Panc1 (cell line): Measurements from ENCODE around the gene CSHL1. TPM values are rescaled to one million over a fixed set of nuclear protein-coding genes. Genes with fewer than 3 reads are reported as not detected.

Experiments
- ATAC-seq: fragments of 200-7000 bp; cut with Tn5 transposase; 2 replicates; pipeline ENCODE4 v1.9.1; 2020; ENCODE audit warnings: mild to moderate bottlenecking, moderate library complexity
- BruUV-seq: library from RNA; stranded (reverse); fragments of 400-500 nt; replicated peaks from 2 replicates; lab custom pipeline; 2021; lab: Mats Ljungman, UMichigan
- CTCF ChIA-PET: fragments of 300-600 bp; sonication (Branson Sonifier 250); formaldehyde crosslinking; loops from one replicate; lab custom pipeline; 2022; ENCODE audit warnings: antibody characterized with exemption; lab: Charles Lee
- POLR2A ChIA-PET: fragments of 300-600 bp; sonication (Branson Sonifier 250); formaldehyde crosslinking; loops from one replicate; lab custom pipeline; 2022; ENCODE audit warnings: antibody characterized with exemption; lab: Charles Lee
- DNase-seq: peaks from one replicate; pipeline ENCODE4 v3.0.0-alpha.2; 2010; ENCODE audit warnings: low read depth, low spot score
- H3K27ac ChIP-seq: 2 replicates; pipeline ENCODE4 v1.5.1; 2011; ENCODE audit warnings: mild to moderate bottlenecking, low read length, inconsistent platforms
- H3K27me3 ChIP-seq: fragments of 200-500 bp; sonication (Bioruptor generic); 2 replicates; pipeline ENCODE4 v1.6.0; 2014; ENCODE audit warnings: low read length, inconsistent platforms; ENCODE audit not compliant: control insufficient read depth, insufficient read depth
- H3K36me3 ChIP-seq: fragments of 200-500 bp; sonication (Bioruptor generic); 2 replicates; pipeline ENCODE4 v1.5.1; 2014; ENCODE audit warnings: inconsistent platforms, mild to moderate bottlenecking, low read length, moderate library complexity; ENCODE audit not compliant: control insufficient read depth, insufficient read depth
- H3K4me1 ChIP-seq: 2 replicates; pipeline ENCODE4 v1.5.1; 2011; ENCODE audit warnings: inconsistent platforms, mild to moderate bottlenecking, low read length, moderate library complexity; ENCODE audit not compliant: control insufficient read depth, insufficient read depth
- H3K4me3 ChIP-seq, 2 experiments: 2 replicates each; pipeline ENCODE4 v1.5.1; 2011 to 2012; ENCODE audit warnings: low read depth in 2 of 2, low read length in 2 of 2, mild to moderate bottlenecking in 2 of 2, inconsistent platforms in 1 of 2, moderate library complexity in 1 of 2
- H3K9me3 ChIP-seq: fragments of 200-500 bp; sonication (Bioruptor generic); 2 replicates; pipeline ENCODE4 v1.5.1; 2014; ENCODE audit warnings: low read depth, mild to moderate bottlenecking, inconsistent platforms, low read length, moderate library complexity; ENCODE audit not compliant: control insufficient read depth, insufficient read depth
- POLR2AphosphoS5 ChIP-seq: IDR thresholded peaks from 2 replicates; pipeline ENCODE4 v1.6.1; 2012; ENCODE audit warnings: mild to moderate bottlenecking, low read depth, low read length, moderate library complexity
- SIN3A ChIP-seq: IDR thresholded peaks from 2 replicates; pipeline ENCODE4 v1.6.1; 2012; ENCODE audit warnings: low read depth, mild to moderate bottlenecking, low read length, moderate library complexity, borderline replicate concordance; ENCODE audit not compliant: insufficient read depth
- TCF7L2 ChIP-seq: IDR thresholded peaks from 2 replicates; pipeline ENCODE4 v1.6.1; 2011; ENCODE audit warnings: mild to moderate bottlenecking, low read depth, low read length, inconsistent platforms
- in situ Hi-C: cut with HindIII; loops from 2 replicates; pipeline ENCODE4 v1.10.0; 2016; ENCODE audit warnings: low sequenced_read_pairs, low pct_unique_long_range_greater_than_20kb
- intact Hi-C: fragments of 100-400 bp; cut with micrococcal nuclease; formaldehyde crosslinking; loops from one replicate; pipeline ENCODE4 v1.10.0; 2022; ENCODE audit not compliant: unreplicated experiment
- total RNA-seq: library from RNA; stranded (reverse); gene quantifications from one replicate; pipeline ENCODE4 v1.2.1, GENCODE V29; 2021; ENCODE audit not compliant: unreplicated experiment
- TF ChIP-seq, protein P1 (sequence below): fragments of 450-650 bp; IDR thresholded peaks from 2 replicates; pipeline ENCODE4 v1.5.1; 2017; ENCODE audit warnings: mild to moderate bottlenecking
- TF ChIP-seq, protein P2 (sequence below), 2 experiments: IDR thresholded peaks; 2 replicates each; pipeline ENCODE4 v1.6.1; 2011 to 2012; ENCODE audit warnings: low read depth in 2 of 2, control low read depth in 1 of 2, low read length in 1 of 2, mild to moderate bottlenecking in 1 of 2, moderate library complexity in 1 of 2; ENCODE audit not compliant: insufficient read depth in 1 of 2

The CSHL1 gene
- total RNA-seq, 1 experiment from 2014 or later = not detected

DNA sequence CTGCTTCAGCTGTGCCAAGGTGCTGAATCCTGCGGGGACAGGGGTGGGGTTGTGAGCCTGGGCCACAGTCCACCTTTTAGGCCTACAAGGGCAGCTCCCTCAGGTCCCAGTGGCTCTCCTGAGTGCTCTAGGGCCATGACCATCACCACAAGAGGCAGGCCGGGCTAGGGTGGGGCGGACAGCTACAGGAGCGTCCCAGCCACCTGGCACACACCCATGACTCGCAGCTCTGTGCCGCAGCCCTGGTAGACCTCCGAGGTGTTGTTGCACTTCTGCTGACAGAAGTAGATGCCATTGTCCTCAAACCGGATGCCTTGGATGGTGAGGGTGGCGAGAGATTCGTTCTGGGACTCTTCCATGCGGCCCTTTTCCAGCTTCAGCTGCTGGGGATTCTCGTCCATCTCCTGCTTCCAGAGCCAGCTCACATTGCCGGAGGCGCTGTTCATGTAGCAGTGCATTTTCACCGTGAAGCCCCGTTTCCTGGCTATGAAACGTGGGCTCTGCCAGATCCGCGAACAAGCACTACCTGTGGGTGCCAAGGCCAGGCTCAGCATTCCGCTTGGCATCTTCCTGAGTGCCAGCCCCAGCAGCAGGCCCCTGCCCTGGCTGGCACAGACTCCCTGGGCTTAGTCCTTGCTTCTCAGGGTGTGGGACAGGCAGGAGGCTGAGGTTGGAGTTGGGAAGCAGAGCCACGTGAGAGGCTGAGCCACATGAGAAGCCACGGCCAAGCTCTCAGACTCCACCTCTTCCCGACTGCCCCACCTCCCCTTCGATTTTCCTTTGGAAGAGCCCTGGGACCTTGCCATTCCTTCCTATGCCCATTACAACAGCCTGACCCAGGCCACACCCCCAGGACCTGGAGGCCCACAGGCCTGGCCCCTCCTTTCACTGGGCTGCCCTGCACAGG is 19.1 kb upstream of the CSHL1 start:
- no peak for DNase-seq
- Histone ChIP-seq H3K27me3 (no peaks in the 10 kb centered on the region), H3K27ac (no peak overlapping the region), H3K4me3 (no peak overlapping the region), H3K36me3 (no peaks in the 10 kb centered on the region), H3K4me1 (no peaks in the 10 kb centered on the region), H3K9me3 (no peaks in the 10 kb centered on the region)
- no TSS peak for BruUV-seq
- TF ChIP-seq, protein P1, sequence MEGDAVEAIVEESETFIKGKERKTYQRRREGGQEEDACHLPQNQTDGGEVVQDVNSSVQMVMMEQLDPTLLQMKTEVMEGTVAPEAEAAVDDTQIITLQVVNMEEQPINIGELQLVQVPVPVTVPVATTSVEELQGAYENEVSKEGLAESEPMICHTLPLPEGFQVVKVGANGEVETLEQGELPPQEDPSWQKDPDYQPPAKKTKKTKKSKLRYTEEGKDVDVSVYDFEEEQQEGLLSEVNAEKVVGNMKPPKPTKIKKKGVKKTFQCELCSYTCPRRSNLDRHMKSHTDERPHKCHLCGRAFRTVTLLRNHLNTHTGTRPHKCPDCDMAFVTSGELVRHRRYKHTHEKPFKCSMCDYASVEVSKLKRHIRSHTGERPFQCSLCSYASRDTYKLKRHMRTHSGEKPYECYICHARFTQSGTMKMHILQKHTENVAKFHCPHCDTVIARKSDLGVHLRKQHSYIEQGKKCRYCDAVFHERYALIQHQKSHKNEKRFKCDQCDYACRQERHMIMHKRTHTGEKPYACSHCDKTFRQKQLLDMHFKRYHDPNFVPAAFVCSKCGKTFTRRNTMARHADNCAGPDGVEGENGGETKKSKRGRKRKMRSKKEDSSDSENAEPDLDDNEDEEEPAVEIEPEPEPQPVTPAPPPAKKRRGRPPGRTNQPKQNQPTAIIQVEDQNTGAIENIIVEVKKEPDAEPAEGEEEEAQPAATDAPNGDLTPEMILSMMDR = no peak
- no peak for TF ChIP-seq TCF7L2
- no peak for TF ChIP-seq POLR2AphosphoS5
- TF ChIP-seq, protein P2, sequence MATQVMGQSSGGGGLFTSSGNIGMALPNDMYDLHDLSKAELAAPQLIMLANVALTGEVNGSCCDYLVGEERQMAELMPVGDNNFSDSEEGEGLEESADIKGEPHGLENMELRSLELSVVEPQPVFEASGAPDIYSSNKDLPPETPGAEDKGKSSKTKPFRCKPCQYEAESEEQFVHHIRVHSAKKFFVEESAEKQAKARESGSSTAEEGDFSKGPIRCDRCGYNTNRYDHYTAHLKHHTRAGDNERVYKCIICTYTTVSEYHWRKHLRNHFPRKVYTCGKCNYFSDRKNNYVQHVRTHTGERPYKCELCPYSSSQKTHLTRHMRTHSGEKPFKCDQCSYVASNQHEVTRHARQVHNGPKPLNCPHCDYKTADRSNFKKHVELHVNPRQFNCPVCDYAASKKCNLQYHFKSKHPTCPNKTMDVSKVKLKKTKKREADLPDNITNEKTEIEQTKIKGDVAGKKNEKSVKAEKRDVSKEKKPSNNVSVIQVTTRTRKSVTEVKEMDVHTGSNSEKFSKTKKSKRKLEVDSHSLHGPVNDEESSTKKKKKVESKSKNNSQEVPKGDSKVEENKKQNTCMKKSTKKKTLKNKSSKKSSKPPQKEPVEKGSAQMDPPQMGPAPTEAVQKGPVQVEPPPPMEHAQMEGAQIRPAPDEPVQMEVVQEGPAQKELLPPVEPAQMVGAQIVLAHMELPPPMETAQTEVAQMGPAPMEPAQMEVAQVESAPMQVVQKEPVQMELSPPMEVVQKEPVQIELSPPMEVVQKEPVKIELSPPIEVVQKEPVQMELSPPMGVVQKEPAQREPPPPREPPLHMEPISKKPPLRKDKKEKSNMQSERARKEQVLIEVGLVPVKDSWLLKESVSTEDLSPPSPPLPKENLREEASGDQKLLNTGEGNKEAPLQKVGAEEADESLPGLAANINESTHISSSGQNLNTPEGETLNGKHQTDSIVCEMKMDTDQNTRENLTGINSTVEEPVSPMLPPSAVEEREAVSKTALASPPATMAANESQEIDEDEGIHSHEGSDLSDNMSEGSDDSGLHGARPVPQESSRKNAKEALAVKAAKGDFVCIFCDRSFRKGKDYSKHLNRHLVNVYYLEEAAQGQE (IDR thresholded peaks at IDR 0.05; ENCODE audit: insufficient read depth in 1 of 2, low read depth in 2 of 2, low read length in 1 of 2) = no peak
- TF ChIP-seq SIN3A = no peak
- ATAC-seq = no peak
- in situ Hi-C loops (no loop called here), intact Hi-C loops (no loop called here)
- CTCF ChIA-PET = no interaction called here
- POLR2A ChIA-PET = no interaction called here

DNA sequence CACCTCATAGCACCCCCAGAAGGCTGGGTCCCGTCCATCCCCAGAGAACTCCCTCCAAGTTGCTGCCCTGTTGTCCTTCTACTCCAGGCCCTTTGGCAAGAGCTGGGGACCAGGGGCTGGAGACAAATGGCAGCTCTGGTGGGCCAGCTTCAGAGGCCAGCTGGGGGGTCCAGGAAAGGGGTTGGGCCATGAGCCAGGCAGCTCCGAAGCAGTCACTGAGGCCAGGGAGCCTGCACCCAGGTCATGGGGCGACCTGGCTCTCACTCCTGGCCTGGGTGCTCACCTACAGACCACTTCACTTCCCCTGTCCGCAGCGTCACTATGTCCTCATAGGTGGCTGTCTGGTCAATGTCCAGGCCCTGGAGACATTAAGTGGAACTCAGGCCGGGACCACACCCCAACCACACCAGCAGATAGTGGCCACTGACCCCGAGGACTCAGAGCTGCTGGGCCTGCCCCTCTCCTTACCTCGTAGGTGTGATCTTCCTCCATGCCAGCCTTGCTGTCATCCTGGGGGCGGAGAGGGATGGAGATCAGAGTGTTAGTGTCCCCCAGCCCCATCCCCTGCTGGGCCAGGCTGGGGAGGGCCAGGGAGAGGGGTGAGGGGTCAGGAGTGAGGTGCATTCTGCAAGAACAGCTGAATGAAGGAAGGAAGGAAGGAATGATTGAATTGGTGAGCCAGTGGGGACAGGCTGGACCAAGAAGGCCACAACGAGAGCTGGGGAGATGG is 18.1 kb upstream of the CSHL1 start:
- Histone ChIP-seq H3K9me3 (no peaks in the 10 kb centered on the region), H3K36me3 (no peaks in the 10 kb centered on the region), H3K4me3 (no peak overlapping the region), H3K27ac (no peak overlapping the region), H3K4me1 (no peaks in the 10 kb centered on the region), H3K27me3 (no peaks in the 10 kb centered on the region)
- CTCF ChIA-PET = interaction anchor here (0.7 kb wide), 1 partner anchor 10 kb away, joined by 5 read pairs; no protein-coding TSS in a partner anchor
- POLR2A ChIA-PET = no interaction called here
- intact Hi-C loops = no loop called here
- DNase-seq (no peak), ATAC-seq (no peak)
- in situ Hi-C loops = no loop called here
- TF ChIP-seq SIN3A = no peak
- TF ChIP-seq, protein P2 (IDR thresholded peaks at IDR 0.05; ENCODE audit: insufficient read depth in 1 of 2, low read depth in 2 of 2, low read length in 1 of 2) = no peak
- no peak for TF ChIP-seq TCF7L2
- TF ChIP-seq, protein P1 = no peak
- no TSS peak for BruUV-seq
